Bronchial epithelial cell (primary cell): Measurements from ENCODE around the gene KLF6. TPM values are rescaled to one million over a fixed set of nuclear protein-coding genes. Genes with fewer than 3 reads are reported as not detected.

Source experiments
- DNase-seq: peaks from one replicate; pipeline ENCODE4 v3.0.0-alpha.2; 2010; ENCODE audit warnings: low read depth
- FAIRE-seq: peaks from 2 replicates; lab custom pipeline; 2011; peaks lifted over from hg19 to GRCh38; lab: Jason Lieb, UNC
- H3K27me3 ChIP-seq: 2 replicates; pipeline ENCODE4 v1.5.1; 2011; ENCODE audit warnings: low read length; ENCODE audit not compliant: control insufficient read depth, insufficient read depth
- H3K36me3 ChIP-seq: 2 replicates; pipeline ENCODE4 v1.5.1; 2011; ENCODE audit warnings: low read length; ENCODE audit not compliant: control insufficient read depth, insufficient read depth
- H3K4me3 ChIP-seq: 2 replicates; pipeline ENCODE4 v1.5.1; 2011; ENCODE audit warnings: mild to moderate bottlenecking, low read depth, low read length, control low read depth
- total RNA-seq: library from RNA; depleted of rRNA; stranded (reverse); fragments of >200 nt; gene quantifications from 2 replicates; pipeline ENCODE4 v1.2.1, GENCODE V29; 2014
- TF ChIP-seq, protein P1 (sequence below): IDR thresholded peaks from 2 replicates; pipeline ENCODE4 v1.5.1; 2011; ENCODE audit warnings: mild to moderate bottlenecking, moderate library complexity, low read length, control low read depth, inconsistent platforms; ENCODE audit not compliant: insufficient read depth, severe bottlenecking

KLF6 gene
- total RNA-seq, 1 donor from 2014 or later = 70.6 TPM

GRCh38 chr10:3825862-3826351 lies 40.9 kb upstream of the KLF6 start:
- no peaks in the 10 kb centered on the region for H3K36me3 ChIP-seq
- FAIRE-seq = no peak
- DNase-seq = no peak
- no peak overlapping the region for H3K4me3 ChIP-seq
- no peaks in the 10 kb centered on the region for H3K27me3 ChIP-seq
- TF ChIP-seq, protein P1, sequence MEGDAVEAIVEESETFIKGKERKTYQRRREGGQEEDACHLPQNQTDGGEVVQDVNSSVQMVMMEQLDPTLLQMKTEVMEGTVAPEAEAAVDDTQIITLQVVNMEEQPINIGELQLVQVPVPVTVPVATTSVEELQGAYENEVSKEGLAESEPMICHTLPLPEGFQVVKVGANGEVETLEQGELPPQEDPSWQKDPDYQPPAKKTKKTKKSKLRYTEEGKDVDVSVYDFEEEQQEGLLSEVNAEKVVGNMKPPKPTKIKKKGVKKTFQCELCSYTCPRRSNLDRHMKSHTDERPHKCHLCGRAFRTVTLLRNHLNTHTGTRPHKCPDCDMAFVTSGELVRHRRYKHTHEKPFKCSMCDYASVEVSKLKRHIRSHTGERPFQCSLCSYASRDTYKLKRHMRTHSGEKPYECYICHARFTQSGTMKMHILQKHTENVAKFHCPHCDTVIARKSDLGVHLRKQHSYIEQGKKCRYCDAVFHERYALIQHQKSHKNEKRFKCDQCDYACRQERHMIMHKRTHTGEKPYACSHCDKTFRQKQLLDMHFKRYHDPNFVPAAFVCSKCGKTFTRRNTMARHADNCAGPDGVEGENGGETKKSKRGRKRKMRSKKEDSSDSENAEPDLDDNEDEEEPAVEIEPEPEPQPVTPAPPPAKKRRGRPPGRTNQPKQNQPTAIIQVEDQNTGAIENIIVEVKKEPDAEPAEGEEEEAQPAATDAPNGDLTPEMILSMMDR = no peak

DNA sequence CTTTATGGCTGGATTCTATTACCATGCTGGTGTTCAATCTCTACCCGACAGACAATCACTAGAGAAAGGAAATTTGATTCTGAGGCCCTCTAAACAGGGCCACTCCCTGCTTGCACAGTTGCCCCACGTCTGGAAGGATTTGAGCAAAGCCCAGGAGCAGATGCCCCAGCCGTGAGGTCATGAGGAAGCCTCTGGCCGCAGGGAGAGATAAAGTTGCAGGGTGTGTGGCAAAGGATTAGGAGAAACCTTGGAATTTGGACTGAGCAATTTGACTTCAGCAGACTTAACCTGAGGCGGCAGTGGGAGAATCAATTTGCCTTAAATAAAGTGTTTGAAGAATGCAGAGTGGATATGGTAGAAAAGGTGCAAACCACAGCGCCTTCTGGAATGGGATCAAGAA lies 40.2 kb upstream of the KLF6 start:
- DNase-seq (peak; percentile 97), FAIRE-seq (no peak)
- Histone ChIP-seq H3K4me3 (no peak overlapping the region), H3K27me3 (no peaks in the 10 kb centered on the region), H3K36me3 (no peaks in the 10 kb centered on the region)
- TF ChIP-seq, protein P1 = no peak

DNA sequence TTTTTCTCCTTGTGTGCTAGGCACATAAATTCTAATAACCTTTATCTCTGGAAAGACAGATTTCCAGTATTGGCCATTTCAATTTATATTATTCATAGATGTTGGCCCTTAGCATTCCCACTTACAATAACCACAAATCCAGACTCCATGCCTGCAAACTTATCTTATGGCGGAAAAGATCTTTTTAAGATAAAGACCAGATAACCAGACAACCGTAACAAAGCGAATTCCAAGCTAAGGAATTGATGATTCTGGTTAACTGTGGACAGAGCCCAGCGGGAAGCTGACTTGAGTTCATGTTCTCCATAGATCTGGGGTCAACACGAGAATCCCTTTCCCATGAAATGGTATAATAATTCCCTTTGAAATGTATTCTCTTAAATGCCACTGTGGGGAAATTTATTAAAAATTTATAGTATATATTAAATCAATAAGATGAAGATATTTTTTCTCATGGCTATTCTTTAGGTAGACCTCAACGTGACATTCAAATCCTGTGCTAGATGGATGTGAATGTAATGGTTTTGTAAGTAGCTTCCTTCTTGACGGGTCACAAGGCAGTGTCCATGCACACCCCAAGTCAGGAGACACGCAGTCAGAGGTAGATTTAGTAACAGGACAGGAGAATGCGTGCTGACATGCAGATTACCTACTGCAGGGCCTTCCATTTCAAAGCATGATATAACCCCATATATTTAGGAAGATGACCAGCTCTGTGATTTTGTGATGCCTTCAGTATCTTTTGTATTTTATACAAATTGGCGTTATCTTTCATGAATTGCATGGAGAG lies 37.7 kb upstream of the KLF6 start:
- no peak for DNase-seq
- TF ChIP-seq, protein P1 = no peak
- FAIRE-seq = no peak
- Histone ChIP-seq H3K36me3 (no peaks in the 10 kb centered on the region), H3K27me3 (no peaks in the 10 kb centered on the region), H3K4me3 (no peak overlapping the region)

DNA sequence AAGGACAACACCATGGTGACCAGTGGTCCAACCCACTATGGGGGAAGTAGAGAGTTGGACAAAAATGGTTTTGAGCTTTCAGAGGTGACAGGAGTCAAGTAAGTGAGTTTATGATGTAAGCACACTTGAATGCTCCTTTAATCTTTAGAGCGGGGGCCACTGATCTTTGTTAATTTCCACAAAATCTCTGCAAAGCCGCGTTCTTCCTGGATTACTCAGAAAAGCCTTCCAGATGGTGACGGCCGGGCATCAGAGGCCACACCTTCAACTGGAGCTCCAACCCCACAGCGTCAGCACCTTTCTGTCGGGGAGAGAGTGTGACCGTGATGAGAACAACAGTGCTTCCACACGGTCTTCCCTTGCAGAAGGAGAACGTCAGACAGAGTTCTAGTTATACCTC lies 35.2 kb upstream of the KLF6 start:
- H3K27me3 ChIP-seq = no peaks in the 10 kb centered on the region
- FAIRE-seq = peak; percentile 95

DNA sequence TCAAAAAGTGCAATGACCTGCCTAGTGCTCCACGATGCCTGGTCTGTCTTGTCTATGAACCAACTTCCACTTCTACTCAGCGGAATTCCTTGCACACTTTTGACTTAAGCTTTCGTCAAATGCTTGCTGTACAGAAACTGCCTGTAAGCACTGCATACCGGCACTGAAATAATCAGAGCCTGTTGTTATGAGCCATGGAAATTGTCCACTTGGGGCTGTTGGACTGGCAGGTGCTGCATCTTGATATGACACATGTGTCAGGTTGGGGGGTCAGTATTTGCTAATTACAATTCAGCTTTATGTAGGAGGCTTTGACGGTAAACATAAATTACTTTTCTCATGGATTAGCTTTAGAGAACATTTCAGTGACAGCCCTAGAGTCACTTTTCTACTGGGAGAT lies 32.0 kb upstream of the KLF6 start:
- Histone ChIP-seq H3K36me3 (no peaks in the 10 kb centered on the region), H3K27me3 (no peaks in the 10 kb centered on the region), H3K4me3 (no peak overlapping the region)
- FAIRE-seq (no peak), DNase-seq (no peak)
- TF ChIP-seq, protein P1 = no peak

More for the DNA sequence above, 35.2 kb upstream of the KLF6 start:
- peak; percentile 79 for DNase-seq
- no peaks in the 10 kb centered on the region for H3K36me3 ChIP-seq
- TF ChIP-seq, protein P1 = no peak
- no peak overlapping the region for H3K4me3 ChIP-seq
